HG02885 (cell line): Measurements from ENCODE around the gene NPPA.
"Not testable (repeated sequence)": the region's sequence is repeated elsewhere in the genome, so short reads cannot be mapped to it uniquely, and the experiment has no call there.

ENCODE experiments used
- ATAC-seq: cut with Tn5 transposase; IDR thresholded peaks from one replicate; pipeline ENCODE4 v1.9.1; 2021; ENCODE audit warnings: mild to moderate bottlenecking; ENCODE audit not compliant: unreplicated experiment, poor library complexity

NPPA gene

DNA sequence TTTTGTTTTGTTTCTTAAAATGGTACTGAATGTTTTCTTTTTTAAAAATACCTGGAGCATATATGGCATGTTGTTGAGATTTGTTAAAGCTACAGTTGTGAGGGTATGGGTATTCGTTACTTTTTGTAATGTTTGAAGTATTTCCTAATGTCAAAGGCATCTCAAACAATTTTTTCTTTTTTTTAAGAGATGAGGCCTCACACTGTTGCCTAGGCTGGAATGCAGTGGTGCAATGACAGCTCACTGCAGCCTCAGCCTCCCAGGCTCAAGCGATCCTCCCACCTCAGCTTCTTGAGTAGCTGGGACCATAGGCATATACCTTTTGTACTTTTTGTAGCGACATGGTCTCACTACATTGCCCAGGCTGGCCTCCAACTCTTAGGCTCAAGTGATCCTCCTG is 25.5 kb downstream of the NPPA start:
- ATAC-seq, result no peak

DNA sequence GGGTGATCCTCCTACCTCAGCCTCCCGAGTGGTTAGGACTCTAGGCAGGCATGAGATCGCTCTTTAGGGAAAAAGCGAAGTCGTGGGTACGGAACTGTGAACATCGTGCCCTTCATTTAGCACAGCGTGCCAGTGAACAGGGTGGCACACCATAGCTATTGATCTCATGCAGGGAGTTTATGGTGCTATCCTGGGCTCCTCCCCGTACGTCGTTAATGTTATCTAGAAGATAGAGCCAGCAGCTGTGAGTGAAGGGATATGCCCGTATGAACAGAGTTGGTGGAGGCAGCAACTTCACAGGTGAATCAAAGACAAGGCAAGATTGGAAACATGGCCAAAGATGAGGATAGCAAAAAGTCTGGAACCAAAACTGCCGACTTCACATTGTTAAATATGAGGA is 30.4 kb downstream of the NPPA start:
- ATAC-seq, result no peak

DNA sequence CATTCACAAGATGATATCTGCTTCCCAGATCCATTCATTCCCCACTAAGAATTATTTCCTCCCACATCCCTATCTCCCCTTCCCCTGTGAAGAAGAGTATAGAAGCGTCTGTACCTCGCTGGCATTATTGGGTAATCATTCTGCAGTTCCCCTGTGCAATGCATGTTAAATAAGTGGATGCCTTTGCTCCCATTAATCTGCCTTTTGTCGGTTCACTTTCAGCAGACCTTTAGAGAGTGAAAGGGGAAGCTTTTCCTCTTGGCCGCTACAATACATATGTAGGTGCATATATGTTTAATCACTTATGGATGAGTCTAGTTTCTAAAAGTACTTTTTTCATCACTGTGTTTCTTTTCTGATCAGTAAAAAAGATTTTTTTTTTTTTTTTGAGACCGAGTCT is 34.6 kb downstream of the NPPA start:
- no peak for ATAC-seq

- no peak for ATAC-seq
These were observed 40.5 kb downstream of the NPPA start for GRCh38 chr1:11807133-11807532.

DNA sequence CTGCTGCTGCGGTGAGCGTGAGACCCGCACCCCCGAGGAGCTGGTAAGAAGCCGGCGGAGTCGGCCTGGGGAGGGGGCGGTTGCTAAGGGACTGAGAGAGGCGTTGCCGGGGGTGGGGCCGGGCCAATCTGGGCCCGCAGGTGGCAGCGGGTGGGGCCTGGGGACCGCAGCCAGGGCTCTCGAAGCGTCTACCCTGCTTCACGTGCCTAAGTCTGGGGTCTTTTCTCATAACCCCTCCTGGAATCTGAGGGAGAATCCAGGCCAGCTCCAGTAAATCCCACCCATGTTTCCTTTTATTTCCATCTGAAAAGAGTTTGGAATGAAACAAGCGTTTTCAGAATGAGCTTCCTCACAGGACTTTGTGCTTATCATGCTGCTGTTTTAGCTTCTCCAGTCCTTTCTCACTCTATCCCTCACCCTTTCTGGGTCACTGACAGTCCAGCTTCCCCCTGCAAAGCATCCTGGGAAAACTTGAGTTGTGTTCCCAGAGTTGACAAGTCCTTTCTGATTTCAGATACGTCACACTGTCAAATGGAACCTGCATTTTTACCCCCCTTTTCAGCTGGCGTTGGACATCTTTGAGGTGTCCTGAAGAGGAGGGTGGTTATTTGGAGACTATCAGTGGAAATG is 41.2 kb downstream of the NPPA start:
- ATAC-seq, result peak; percentile 50

- ATAC-seq, result peak; percentile 86
These were observed 41.9 kb downstream of the NPPA start, which contains the start of the genes CLCN6 and MTHFR for GRCh38 chr1:11805422-11806306. CLCN6 (plus strand) TSS chr1:11806191; CDS start chr1:11806263, 72 bp downstream. MTHFR (minus strand) TSS chr1:11805964; CDS start chr1:11803116, 2,848 bp downstream.

GRCh38 chr1:11804666-11805421 is 42.7 kb downstream of the NPPA start:
- no peak for ATAC-seq

DNA sequence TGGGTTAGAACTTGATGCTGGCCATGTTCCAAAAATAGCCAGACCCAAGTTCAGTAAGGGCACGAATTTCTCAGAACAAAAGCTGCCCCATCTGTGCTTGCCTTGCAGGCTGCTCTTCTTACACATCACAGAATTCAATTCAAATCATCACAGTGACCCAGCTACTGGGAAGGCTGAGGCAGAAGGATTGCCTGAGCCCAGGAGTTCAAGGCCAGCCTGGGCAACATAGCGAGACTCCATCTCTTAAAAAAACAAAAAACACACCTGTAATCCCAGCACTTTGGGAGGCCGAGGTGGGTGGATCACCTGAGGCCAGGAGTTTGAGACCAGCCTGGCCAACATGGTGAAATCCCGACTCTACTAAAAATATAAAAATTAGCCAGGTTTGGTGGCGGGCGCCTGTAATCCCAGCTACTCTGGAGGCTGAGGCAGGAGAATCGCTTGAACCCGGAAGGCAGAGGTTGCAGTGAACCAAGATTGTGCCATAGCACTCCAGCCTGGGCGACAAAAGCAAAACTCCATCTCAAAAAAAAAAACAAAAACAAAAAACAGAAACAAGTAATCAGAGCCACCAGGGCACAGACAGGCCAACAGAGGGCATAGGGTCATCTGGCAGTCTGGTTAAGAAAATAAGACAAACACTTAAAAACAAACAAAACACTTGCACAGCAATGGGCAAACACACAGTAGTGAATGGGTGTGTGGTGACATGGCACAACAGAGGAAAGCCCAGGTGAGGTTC is 43.5 kb downstream of the NPPA start:
- ATAC-seq, result not testable (repeated sequence)

- no peak for ATAC-seq
These were observed 44.4 kb downstream of the NPPA start for GRCh38 chr1:11802973-11803885.

- ATAC-seq, result no peak
These were observed 45.0 kb downstream of the NPPA start for GRCh38 chr1:11802616-11802972.

DNA sequence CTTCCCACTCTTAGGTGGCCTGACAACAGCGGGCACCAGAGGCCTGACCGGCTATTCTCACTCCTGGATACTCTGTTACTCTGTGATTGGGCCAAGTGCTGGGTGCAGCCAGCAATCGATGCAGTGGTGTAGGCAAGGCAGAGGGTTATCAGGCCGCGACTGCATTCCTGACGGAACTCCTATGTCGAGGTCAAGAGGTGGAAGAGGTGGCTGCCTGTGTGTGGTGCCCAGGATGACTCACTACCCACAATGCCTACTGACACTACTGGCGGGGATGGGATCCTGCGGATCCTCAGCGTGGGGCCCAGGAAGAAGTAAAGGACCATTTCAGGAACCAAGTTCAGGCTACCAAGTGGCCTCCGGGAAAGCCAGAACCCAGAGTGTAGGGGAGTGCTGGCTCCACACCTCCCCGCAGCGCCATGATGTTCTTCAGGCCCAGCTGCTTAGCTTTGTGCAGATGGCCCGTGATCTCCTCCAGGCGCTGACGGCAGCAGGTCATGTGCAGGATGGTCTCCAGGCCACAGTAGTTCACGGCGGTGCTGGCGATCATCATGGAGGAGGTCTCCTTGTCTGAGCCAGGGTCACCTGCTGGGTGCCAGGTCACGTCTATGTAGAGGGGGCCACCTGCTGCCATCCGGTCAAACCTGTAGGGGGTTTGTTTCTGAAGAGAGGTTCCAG is 46.7 kb downstream of the NPPA start:
- ATAC-seq, result no peak

GRCh38 chr1:11800391-11800755 is 47.2 kb downstream of the NPPA start:
- ATAC-seq, result no peak

- no peak for ATAC-seq
These were observed 47.7 kb downstream of the NPPA start for GRCh38 chr1:11799896-11800295.

GRCh38 chr1:11799099-11799498 is 48.5 kb downstream of the NPPA start:
- no peak for ATAC-seq

- no peak for ATAC-seq
These were observed 49.9 kb downstream of the NPPA start for GRCh38 chr1:11797525-11798216.

GRCh38 chr1:11796036-11796828 is 51.4 kb downstream of the NPPA start:
- no peak for ATAC-seq
